ENCODE results near the gene SMG6.

GRCh38 chr17:2244545-2245525 is 58.8 kb downstream of the SMG6 start:
- TF ChIP-seq GATA2 (IDR thresholded peaks at IDR 0.05; ENCODE audit: low read depth, low read length): no peak
- no peak for TF ChIP-seq GATA3 (IDR thresholded peaks at IDR 0.05; ENCODE audit: low read depth, low read length)

Data from SH-SY5Y (cell line).